Measurements from ENCODE around the gene CES4A.
"Not testable (repeated sequence)": the region's sequence is repeated elsewhere in the genome, so short reads cannot be mapped to it uniquely, and the experiment has no call there.

Gene CES4A

DNA sequence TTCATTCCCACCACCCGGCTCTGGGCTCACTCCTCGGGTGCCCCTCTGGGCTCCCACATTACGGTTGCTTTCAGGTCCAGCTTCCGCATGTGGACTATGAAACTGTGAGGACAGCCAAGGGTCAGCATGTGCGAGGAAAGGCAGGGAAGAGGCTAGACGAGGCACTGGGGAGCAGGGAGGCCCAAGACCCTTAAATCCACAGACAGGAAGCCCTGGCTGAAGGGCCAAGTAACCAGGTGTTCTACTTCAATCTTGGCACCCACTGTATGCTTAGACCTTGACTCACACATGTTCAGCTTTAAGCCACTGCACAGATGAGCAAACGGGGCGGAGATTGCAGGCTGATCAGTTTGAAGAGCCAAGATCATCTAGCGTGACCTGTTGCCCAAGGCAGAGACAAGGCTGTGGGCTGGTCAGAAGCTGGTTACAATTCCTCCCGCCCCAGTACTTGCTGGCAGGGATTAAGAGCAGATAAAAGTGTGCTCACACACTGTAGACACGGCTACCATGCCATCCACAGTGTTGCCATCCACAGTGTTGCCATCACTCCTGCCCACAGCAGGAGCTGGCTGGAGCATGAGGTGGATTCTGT, at the start of gene CES4A:
TSS of gene CES4A (plus strand) at position 393 of the 592 bp plus-strand sequence. CDS start at position 577, 184 bp downstream.
- no peak for DNase-seq

DNA sequence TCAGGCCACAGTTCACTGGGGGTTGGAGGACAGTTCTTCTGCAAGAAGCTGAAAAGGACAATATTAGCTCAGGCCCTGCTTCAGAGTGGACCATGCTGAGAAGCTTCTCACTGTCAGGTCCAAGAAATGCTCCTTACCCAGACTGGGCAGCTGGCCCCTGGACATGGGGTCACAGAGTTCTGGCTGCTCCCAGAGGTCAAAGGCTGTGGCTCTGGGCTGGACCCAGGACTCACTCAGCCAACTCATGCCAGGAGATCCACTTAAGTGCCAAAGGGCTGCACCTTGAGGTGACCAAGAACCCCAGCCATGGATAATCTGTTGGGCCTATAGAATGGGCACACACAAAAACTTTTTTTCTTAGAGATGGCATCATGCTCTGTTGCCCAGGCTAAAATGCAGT, 49.0 kb upstream of the CES4A start:
- no peak for DNase-seq

GRCh38 chr16:66940236-66940635, 48.2 kb upstream of the CES4A start:
- DNase-seq, result no peak

- no peak for DNase-seq
Observed at GRCh38 chr16:66942981-66943380, 45.4 kb upstream of the CES4A start.

- no peak for DNase-seq
Observed at GRCh38 chr16:66943426-66944053, 44.8 kb upstream of the CES4A start.

GRCh38 chr16:66944054-66944441, 44.3 kb upstream of the CES4A start:
- DNase-seq, result no peak

DNA sequence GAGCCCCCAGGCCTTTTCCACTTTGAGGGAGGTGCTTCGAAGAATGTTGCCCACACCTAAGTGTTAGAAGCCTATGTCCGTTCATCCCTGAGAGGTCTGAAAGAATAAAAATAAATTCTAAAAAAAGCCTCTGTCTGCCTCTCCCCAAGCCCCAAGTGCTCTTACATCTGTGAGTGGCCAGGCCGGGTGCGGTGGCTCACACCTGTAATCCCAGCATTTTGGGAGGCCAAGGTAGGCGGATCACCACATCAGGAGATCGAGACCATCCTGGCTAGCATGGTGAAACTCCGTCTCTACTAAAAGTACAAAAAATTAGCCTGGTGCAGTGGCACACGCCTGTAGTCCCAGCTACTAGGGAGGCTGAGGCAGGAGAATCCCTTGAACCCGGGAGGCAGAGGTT, 43.4 kb upstream of the CES4A start:
- not testable (repeated sequence) for DNase-seq

DNA sequence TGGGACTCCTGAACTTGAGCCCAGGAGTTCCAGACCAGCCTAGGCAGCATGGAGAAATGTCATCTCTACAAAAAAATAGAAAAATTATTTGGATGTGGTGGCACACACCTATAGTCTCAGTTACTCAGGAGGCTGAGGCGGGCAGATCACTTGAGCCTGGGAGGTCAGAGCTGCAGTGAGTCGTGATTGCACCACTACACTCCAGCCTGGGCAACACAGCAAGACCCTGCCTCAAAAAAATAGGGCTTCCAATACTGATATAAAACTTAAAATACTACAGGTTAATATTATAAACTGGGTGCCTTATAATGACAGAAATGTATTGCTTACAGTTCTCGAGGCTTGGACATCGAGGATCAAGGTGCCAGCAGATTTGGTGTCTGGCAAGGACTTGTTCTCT, 42.5 kb upstream of the CES4A start:
- no peak for DNase-seq

DNA sequence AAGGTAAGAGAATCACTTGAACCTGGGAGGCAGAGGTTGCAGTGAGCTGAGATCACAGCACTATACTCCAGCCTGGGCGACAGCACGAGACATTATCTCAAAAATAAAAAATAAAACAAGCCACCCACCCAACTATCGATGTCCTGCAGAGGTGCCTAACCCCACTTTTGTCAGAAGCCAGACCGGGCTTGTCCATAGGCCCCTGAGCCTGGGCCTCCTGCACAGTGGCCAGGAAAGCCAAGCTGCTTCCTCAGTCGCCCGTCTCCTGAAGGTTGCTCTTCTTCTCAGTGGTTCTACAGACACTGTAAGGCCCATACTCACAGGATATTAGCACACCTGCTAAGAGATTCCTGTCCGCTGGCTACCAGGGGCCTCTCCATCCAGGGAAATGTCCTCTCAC, 41.8 kb upstream of the CES4A start:
- no peak for DNase-seq

- no peak for DNase-seq
Observed at GRCh38 chr16:66946974-66947301, 41.5 kb upstream of the CES4A start.

- DNase-seq, result peak; percentile 81
Observed at GRCh38 chr16:66947302-66948065, 40.9 kb upstream of the CES4A start.

- no peak for DNase-seq
Observed at GRCh38 chr16:66948134-66948836, 40.1 kb upstream of the CES4A start.

GRCh38 chr16:66948837-66949225, 39.6 kb upstream of the CES4A start:
- no peak for DNase-seq

GRCh38 chr16:66949472-66949871, 38.9 kb upstream of the CES4A start:
- DNase-seq, result no peak

GRCh38 chr16:66950437-66950836, 38.0 kb upstream of the CES4A start:
- DNase-seq, result no peak

DNA sequence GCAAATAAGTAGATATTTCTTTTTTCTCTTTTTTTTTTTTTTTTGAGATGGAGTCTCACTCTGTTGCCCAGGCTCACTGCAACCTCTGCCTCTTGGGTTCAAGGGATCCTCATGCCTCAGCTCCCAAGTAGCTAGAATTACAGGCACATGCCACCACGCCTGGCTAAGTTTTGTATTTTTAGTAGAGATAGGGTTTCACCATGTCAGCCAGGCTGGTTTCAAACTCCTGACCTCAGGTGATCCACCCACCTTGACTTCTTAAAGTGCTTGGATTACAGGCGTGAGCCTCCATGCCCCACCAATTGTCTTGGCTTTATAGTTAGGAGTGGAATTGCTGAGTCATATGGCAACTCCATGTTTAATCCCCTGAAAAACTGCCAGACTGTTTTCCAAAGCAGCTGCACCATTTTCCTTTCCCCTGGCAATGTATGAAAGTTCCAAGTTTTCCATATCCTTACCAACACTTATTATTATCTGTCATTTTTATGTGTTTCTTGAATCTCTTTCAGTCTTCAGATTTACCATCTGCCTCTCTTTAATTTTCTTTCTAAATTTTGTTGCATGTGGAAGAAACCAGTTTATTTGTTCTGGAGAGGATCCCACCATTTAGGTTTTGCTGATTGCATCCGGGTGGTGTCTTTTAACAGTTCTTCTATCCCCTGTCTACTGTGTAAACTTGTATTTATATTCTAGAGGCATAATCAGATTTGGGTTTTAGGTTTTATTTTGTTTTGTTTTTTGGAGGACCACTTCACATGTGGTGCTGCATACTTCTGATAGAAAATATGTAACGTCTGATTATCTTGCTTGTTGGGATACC, 37.2 kb upstream of the CES4A start:
- DNase-seq, result no peak

- DNase-seq, result no peak
Observed at GRCh38 chr16:66952430-66953110, 35.8 kb upstream of the CES4A start.

- DNase-seq, result no peak
Observed at GRCh38 chr16:66953462-66954096, 34.8 kb upstream of the CES4A start.

DNA sequence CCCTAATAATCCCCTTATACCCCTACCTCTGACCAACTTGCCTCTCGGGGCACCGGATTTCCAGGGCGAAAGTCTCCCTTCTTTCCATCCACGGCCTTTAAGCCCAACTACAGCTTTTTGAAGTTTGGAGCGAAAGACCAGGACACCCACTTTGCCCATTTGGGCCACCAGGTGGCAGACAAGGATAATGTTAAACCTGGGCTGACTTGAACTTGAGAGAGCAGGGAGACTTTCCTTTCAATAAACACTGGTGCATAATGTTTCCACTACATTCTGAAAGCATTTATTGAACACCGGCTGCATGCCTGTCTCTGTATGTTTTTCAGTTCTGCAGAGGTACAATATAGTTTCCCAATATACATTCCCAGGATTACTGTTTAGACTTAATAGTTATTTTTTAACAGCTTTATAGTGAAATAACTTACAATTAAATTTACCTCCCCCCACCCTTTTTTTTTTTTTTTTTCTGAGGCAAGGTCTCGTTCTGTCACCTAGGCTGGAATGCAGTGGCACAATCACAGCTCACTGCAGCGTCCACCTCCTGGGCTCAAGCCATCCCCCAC, 34.2 kb upstream of the CES4A start:
- peak; percentile 67 for DNase-seq

DNA sequence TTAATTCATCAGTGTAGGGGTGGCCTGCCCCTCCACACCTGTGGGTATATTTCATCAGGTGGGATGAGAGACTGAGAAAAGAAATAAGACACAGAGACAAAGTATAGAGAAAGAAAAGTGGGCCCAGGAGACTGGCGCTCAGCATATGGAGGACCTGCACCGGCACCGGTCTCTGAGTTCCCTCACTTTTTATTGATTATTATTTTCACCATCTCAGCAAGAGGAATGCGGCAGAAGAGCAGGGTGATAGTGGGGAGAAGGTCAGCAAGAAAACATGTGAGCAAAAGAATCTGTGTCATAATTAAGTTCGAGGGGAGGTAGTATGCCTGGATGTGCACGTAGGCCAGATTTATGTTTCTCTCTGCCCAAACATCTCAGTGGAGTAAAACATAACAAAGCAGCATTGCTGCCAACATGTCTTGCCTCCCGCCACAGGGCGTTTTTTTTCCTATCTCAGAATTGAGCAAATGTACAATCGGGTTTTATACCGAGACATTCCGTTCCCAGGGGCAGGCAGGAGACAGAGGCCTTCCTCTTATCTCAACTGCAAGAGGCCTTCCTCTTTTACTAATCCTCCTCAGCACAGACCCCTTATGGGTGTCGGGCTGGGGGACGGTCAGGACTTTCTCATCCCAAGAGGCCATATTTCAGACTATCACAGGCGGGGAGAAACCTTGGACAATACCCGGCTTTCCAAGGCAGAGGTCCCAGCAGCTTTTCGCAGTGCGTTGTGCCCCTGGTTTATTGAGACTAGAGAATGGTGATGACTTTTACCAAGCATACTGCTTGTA, 32.8 kb upstream of the CES4A start:
- DNase-seq, result not testable (repeated sequence)

DNA sequence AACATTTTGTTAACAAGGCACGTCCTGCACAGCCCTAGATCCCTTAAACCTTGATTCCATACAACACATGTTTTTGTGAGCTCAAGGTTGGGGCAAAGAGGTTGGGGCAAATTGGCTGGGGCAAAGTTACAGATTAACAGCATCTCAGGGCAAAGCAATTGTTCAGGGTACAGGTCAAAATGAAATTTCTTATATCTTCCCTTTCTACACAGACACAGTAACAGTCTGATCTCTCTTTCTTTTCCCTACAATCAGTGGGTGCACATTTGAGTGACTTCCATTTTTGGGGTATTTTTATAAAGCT, 32.3 kb upstream of the CES4A start:
- DNase-seq, result not testable (repeated sequence)

Measured in CD4-positive, alpha-beta T cell treated with Interleukin-15 for 1 hour (primary cell).